HepG2 (cell line): ENCODE results near the gene MFSD6. TPM values are rescaled to one million over a fixed set of nuclear protein-coding genes. Genes with fewer than 3 reads are reported as not detected.

ENCODE experiments used
- ATM ChIP-seq: fragments of 450-650 bp; IDR thresholded peaks from 2 replicates; pipeline ENCODE4 v1.7.1; 2017; ENCODE audit warnings: mild to moderate bottlenecking, borderline replicate concordance
- KLF13 ChIP-seq: sonication (generic); formaldehyde crosslinking; IDR thresholded peaks from 2 replicates; pipeline ENCODE4 v1.4.0; 2020; ENCODE audit warnings: mild to moderate bottlenecking, missing genetic modification reagents
- KMT2A ChIP-seq: sonication (generic); formaldehyde crosslinking; IDR thresholded peaks from 2 replicates; pipeline ENCODE4 v1.4.0; 2020; ENCODE audit warnings: missing genetic modification reagents
- NFATC3 ChIP-seq: sonication (generic); formaldehyde crosslinking; IDR thresholded peaks from 2 replicates; pipeline ENCODE4 v1.5.1; 2020; ENCODE audit warnings: mild to moderate bottlenecking, missing genetic modification reagents
- NONO ChIP-seq, 2 experiments: fragments of 450-650 bp in 1 of 2; sonication (generic) in 1 of 2; formaldehyde crosslinking in 1 of 2; IDR thresholded peaks in 1 of 2; conservative IDR thresholded peaks in 1 of 2; 2 replicates each; pipeline versions ENCODE4 v1.6.1 to v1.8.0; 2017 to 2022; ENCODE audit warnings: mild to moderate bottlenecking in 1 of 2, missing genetic modification reagents in 1 of 2, moderate library complexity in 1 of 2
- PAX8 ChIP-seq: sonication (generic); formaldehyde crosslinking; IDR thresholded peaks from 2 replicates; pipeline ENCODE4 v1.8.0; 2022; ENCODE audit warnings: mild to moderate bottlenecking, missing genetic modification reagents, borderline replicate concordance
- RAD21 ChIP-seq: fragments of 450-650 bp; formaldehyde crosslinking; IDR thresholded peaks from 2 replicates; pipeline ENCODE4 v1.5.0; 2020; ENCODE audit warnings: mild to moderate bottlenecking
- RXRA ChIP-seq: sonication (generic); formaldehyde crosslinking; IDR thresholded peaks from 2 replicates; pipeline ENCODE4 v1.5.1; 2020; ENCODE audit warnings: missing genetic modification reagents
- TBL1XR1 ChIP-seq: fragments of 150-350 bp; IDR thresholded peaks from 2 replicates; pipeline ENCODE4 v1.6.1; 2014; ENCODE audit warnings: borderline replicate concordance, low read length; ENCODE audit not compliant: partially characterized antibody
- ZFP90 ChIP-seq: sonication (generic); formaldehyde crosslinking; IDR thresholded peaks from 2 replicates; pipeline ENCODE4 v1.8.0; 2022; ENCODE audit warnings: missing genetic modification reagents, mild to moderate bottlenecking, inconsistent platforms, borderline replicate concordance
- ZNF136 ChIP-seq: sonication (generic); formaldehyde crosslinking; IDR thresholded peaks from 2 replicates; pipeline ENCODE4 v1.8.1; 2022; ENCODE audit warnings: low read depth, mild to moderate bottlenecking, moderate library complexity, missing genetic modification reagents
- ZNF253 ChIP-seq: sonication (generic); formaldehyde crosslinking; IDR thresholded peaks from 2 replicates; pipeline ENCODE4 v1.8.0; 2022; ENCODE audit warnings: mild to moderate bottlenecking, missing genetic modification reagents, borderline replicate concordance
- ZNF34 ChIP-seq: sonication (generic); formaldehyde crosslinking; IDR thresholded peaks from 2 replicates; pipeline ENCODE4 v1.4.0; 2020; ENCODE audit warnings: mild to moderate bottlenecking, missing genetic modification reagents, borderline replicate concordance
- ZNF44 ChIP-seq: sonication (generic); formaldehyde crosslinking; IDR thresholded peaks from 2 replicates; pipeline ENCODE4 v1.5.1; 2020; ENCODE audit warnings: mild to moderate bottlenecking, missing genetic modification reagents
- ZNF562 ChIP-seq: sonication (generic); formaldehyde crosslinking; IDR thresholded peaks from 2 replicates; pipeline ENCODE4 v1.8.0; 2022; ENCODE audit warnings: missing genetic modification reagents, borderline replicate concordance
- ZNF563 ChIP-seq: sonication (generic); formaldehyde crosslinking; IDR thresholded peaks from 2 replicates; pipeline ENCODE4 v1.8.0; 2022; ENCODE audit warnings: mild to moderate bottlenecking, moderate library complexity, missing genetic modification reagents
- ZNF616 ChIP-seq: sonication (generic); formaldehyde crosslinking; IDR thresholded peaks from 2 replicates; pipeline ENCODE4 v1.5.0; 2020; ENCODE audit warnings: low read depth, mild to moderate bottlenecking, missing genetic modification reagents
- ZNF709 ChIP-seq: sonication (generic); formaldehyde crosslinking; IDR thresholded peaks from 2 replicates; pipeline ENCODE4 v1.5.0; 2020; ENCODE audit warnings: mild to moderate bottlenecking, missing genetic modification reagents
- polyA plus RNA-seq, 8 experiments: library from polyadenylated mRNA; depleted of rRNA in 3 of 8; stranded (reverse) in 7 of 8; unstranded in 1 of 8; fragments of >200 nt; fragmentation: Illumina TruSeq in 4 of 8; extraction: Trizol in 4 of 8; gene quantifications; 2 replicates each; pipeline versions ENCODE4 v1.2.1 to v1.2.3, GENCODE V29; 2011 to 2016; ENCODE audit warnings: low read depth in 4 of 8, missing spikeins in 1 of 8, mixed read lengths in 1 of 8; ENCODE audit not compliant: insufficient read depth in 1 of 8
- total RNA-seq, 5 experiments: library from RNA; depleted of rRNA; stranded (reverse); fragments of >200 nt; fragmentation: Illumina TruSeq; extraction: Trizol; gene quantifications; 2 replicates each; pipeline ENCODE4 v1.2.3, GENCODE V29; 2016; ENCODE audit warnings: low read depth in 1 of 5
- TF ChIP-seq, protein P1 (sequence below): IDR thresholded peaks from 2 replicates; pipeline ENCODE4 v1.6.1; 2016
- TF ChIP-seq, protein P2 (sequence below): IDR thresholded peaks from 2 replicates; pipeline ENCODE4 v1.6.1; 2012; ENCODE audit warnings: inconsistent platforms
- TF ChIP-seq, protein P3 (sequence below): sonication (generic); formaldehyde crosslinking; IDR thresholded peaks from 2 replicates; pipeline ENCODE4 v1.5.0; 2020; ENCODE audit warnings: mild to moderate bottlenecking, missing genetic modification reagents
- TF ChIP-seq, protein P4 (sequence below): sonication (generic); formaldehyde crosslinking; IDR thresholded peaks from 2 replicates; pipeline ENCODE4 v1.4.0; 2020; ENCODE audit warnings: missing genetic modification reagents, borderline replicate concordance

MFSD6 gene
- total and polyA plus RNA-seq, 2 of the 13 experiments (the other 11 are each of a cell fraction or from before 2014, with no cell fraction given), result 0.92 to 1.4 TPM

DNA sequence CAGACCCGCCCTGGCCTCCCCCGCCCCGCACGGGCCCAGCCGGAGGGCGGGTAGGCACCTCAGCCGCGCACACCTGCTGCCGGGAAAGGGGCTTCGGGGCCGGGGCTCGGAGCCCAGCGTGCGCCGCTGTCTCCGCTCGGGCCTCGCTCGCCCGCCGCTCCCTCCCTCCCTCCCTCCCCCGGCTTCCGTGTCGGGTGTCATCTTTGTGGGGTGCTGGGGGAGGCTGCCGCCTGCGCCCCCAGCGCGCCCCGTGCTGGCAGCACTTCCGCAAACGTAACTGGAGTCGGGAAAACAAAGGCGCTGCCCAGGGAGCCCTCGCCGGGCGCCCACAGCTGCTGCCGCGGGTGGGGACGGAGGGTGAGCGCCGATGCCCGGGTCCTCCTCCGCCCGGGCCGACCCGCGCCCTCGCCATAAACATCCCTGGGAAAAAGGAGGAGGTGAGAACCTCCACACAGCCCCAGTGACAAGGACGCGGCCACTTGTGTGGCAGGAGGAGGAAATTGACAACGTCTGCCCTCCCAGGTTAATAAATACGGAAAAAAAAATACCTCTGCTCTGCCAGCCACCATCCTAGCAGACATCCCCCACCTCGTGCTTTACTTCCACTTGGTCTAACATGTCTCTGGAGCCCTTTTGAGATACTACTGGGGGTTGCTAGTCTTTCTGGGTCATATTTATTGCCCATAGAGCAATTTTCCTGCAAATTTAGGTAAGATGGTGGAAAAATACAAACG is 550 bp downstream of the MFSD6 start (continued):
- TF ChIP-seq ZNF563 (CRISPR knock-in tag) (no peak; the same call in 1 of the 2 replicates), KLF13 (CRISPR knock-in tag) (no peak), ZNF44 (CRISPR knock-in tag) (no peak), TBL1XR1 (no peak), ZNF709 (CRISPR knock-in tag) (no peak), ATM (no peak), ZNF253 (CRISPR knock-in tag) (no peak), ZNF616 (no peak), ZNF136 (CRISPR knock-in tag) (no peak), NFATC3 (CRISPR knock-in tag) (no peak), PAX8 (CRISPR knock-in tag) (no peak), RXRA (no peak), KMT2A (CRISPR knock-in tag) (no peak), RAD21 (no peak), ZFP90 (no peak), ZNF562 (CRISPR knock-in tag) (no peak), ZNF34 (no peak), NONO (IDR thresholded peaks at IDR 0.05) (no peak), NONO (CRISPR knock-in tag; conservative IDR thresholded peaks at IDR 0.05) (no peak)
- TF ChIP-seq, protein P1, sequence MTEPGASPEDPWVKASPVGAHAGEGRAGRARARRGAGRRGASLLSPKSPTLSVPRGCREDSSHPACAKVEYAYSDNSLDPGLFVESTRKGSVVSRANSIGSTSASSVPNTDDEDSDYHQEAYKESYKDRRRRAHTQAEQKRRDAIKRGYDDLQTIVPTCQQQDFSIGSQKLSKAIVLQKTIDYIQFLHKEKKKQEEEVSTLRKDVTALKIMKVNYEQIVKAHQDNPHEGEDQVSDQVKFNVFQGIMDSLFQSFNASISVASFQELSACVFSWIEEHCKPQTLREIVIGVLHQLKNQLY, result no peak
- TF ChIP-seq, protein P2, sequence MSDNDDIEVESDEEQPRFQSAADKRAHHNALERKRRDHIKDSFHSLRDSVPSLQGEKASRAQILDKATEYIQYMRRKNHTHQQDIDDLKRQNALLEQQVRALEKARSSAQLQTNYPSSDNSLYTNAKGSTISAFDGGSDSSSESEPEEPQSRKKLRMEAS, result peak; percentile 18; the same call in 1 of the 2 replicates
- TF ChIP-seq, protein P3, sequence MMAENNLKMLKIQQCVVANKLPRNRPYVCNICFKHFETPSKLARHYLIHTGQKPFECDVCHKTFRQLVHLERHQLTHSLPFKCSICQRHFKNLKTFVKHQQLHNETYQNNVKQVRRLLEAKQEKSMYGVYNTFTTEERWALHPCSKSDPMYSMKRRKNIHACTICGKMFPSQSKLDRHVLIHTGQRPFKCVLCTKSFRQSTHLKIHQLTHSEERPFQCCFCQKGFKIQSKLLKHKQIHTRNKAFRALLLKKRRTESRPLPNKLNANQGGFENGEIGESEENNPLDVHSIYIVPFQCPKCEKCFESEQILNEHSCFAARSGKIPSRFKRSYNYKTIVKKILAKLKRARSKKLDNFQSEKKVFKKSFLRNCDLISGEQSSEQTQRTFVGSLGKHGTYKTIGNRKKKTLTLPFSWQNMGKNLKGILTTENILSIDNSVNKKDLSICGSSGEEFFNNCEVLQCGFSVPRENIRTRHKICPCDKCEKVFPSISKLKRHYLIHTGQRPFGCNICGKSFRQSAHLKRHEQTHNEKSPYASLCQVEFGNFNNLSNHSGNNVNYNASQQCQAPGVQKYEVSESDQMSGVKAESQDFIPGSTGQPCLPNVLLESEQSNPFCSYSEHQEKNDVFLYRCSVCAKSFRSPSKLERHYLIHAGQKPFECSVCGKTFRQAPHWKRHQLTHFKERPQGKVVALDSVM, result no peak
- TF ChIP-seq, protein P4, sequence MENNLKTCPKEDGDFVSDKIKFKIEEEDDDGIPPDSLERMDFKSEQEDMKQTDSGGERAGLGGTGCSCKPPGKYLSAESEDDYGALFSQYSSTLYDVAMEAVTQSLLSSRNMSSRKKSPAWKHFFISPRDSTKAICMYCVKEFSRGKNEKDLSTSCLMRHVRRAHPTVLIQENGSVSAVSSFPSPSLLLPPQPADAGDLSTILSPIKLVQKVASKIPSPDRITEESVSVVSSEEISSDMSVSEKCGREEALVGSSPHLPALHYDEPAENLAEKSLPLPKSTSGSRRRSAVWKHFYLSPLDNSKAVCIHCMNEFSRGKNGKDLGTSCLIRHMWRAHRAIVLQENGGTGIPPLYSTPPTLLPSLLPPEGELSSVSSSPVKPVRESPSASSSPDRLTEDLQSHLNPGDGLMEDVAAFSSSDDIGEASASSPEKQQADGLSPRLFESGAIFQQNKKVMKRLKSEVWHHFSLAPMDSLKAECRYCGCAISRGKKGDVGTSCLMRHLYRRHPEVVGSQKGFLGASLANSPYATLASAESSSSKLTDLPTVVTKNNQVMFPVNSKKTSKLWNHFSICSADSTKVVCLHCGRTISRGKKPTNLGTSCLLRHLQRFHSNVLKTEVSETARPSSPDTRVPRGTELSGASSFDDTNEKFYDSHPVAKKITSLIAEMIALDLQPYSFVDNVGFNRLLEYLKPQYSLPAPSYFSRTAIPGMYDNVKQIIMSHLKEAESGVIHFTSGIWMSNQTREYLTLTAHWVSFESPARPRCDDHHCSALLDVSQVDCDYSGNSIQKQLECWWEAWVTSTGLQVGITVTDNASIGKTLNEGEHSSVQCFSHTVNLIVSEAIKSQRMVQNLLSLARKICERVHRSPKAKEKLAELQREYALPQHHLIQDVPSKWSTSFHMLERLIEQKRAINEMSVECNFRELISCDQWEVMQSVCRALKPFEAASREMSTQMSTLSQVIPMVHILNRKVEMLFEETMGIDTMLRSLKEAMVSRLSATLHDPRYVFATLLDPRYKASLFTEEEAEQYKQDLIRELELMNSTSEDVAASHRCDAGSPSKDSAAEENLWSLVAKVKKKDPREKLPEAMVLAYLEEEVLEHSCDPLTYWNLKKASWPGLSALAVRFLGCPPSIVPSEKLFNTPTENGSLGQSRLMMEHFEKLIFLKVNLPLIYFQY, result no peak
